AG09309 (cell line): ENCODE data around the gene TMEM131L.

Source experiments
- DNase-seq: peaks from one replicate; pipeline ENCODE4 v3.0.0-alpha.2; 2010; ENCODE audit warnings: low read depth
- H3K4me3 ChIP-seq: 2 replicates; pipeline ENCODE4 v1.5.1; 2011; ENCODE audit warnings: mild to moderate bottlenecking, low read depth, low read length, moderate library complexity; ENCODE audit not compliant: control insufficient read depth
- TF ChIP-seq, protein P1 (sequence below): IDR thresholded peaks from 2 replicates; pipeline ENCODE4 v1.5.1; 2011; ENCODE audit warnings: mild to moderate bottlenecking, low read depth, low read length, inconsistent platforms; ENCODE audit not compliant: insufficient read depth, control insufficient read depth; ENCODE audit errors: missing control alignments

The TMEM131L gene

GRCh38 chr4:153620352-153620751 lies 154.2 kb downstream of the TMEM131L start:
- TF ChIP-seq, protein P1, sequence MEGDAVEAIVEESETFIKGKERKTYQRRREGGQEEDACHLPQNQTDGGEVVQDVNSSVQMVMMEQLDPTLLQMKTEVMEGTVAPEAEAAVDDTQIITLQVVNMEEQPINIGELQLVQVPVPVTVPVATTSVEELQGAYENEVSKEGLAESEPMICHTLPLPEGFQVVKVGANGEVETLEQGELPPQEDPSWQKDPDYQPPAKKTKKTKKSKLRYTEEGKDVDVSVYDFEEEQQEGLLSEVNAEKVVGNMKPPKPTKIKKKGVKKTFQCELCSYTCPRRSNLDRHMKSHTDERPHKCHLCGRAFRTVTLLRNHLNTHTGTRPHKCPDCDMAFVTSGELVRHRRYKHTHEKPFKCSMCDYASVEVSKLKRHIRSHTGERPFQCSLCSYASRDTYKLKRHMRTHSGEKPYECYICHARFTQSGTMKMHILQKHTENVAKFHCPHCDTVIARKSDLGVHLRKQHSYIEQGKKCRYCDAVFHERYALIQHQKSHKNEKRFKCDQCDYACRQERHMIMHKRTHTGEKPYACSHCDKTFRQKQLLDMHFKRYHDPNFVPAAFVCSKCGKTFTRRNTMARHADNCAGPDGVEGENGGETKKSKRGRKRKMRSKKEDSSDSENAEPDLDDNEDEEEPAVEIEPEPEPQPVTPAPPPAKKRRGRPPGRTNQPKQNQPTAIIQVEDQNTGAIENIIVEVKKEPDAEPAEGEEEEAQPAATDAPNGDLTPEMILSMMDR, result no peak
- DNase-seq, result peak; percentile 35
- no peak overlapping the region for H3K4me3 ChIP-seq

DNA sequence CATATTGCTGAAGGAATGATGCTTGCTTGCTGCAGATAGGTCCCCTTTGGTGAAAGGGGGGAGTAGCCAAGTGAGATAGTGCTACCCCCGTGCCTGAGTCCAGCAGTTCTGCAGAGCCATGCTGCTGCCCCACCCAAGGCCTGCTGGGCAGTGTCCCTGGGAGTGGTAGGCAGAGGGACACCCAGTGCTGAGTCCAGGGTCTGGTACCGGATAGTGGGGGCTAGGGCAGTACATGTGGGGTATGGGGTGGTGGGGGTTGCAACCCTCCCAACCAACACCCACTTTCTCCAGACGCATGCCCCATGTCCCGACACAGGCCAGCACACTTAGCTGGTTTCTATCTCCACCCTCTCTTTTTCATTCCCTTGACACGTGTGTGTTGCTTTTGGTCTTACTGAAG lies 155.9 kb downstream of the TMEM131L start:
- DNase-seq, result no peak
- TF ChIP-seq, protein P1, result no peak
- H3K4me3 ChIP-seq, result no peak overlapping the region

DNA sequence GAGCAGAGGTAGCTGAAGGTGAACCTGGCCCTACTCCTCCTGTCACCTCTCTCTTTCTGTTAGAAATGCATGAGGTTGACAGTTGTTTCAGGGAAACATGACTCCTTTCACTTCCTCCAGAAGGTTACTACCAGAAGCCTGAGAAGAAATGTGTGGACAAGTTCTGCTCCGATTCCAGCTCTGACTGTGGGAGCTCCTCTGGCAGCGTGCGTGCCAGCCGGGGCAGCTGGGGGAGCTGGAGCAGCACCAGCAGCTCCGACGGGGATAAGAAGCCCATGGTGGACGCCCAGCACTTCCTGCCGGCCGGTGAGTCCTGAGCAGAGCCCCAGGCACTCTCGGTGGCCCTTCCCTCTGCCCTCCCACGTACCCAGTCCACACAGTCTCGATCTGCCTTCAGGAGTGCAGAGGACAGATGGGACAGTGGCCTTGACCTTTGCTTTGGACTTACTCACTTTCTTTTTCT lies 156.6 kb downstream of the TMEM131L start:
- TF ChIP-seq, protein P1, result no peak
- DNase-seq, result no peak
- H3K4me3 ChIP-seq, result no peak overlapping the region

DNA sequence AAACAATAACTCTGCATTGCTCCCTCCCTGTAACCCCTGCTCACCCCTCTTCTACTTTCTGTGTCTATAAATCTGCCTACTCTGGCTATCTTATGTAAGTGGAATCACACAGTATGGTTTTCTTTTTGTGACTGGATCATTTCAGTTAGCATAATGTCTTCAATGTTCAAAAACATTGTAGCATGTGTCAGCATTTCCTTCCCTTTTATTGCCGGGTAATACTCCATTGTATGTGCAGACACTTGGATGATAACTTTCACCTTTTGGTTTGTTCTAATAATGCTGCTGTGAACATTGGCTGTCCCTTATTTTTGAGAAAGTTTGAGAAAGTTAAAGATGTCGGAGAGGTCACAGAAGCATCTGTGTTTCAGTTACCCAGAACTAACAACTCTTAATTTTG lies 157.3 kb downstream of the TMEM131L start:
- DNase-seq, result no peak
- TF ChIP-seq, protein P1, result no peak
- H3K4me3 ChIP-seq, result no peak overlapping the region

- no peak for DNase-seq
- TF ChIP-seq, protein P1, result no peak
- H3K4me3 ChIP-seq, result no peak overlapping the region
These were observed 162.7 kb downstream of the TMEM131L start for GRCh38 chr4:153628796-153629315.

- no peak overlapping the region for H3K4me3 ChIP-seq
- no peak for DNase-seq
- TF ChIP-seq, protein P1, result no peak
These were observed 163.6 kb downstream of the TMEM131L start for GRCh38 chr4:153629776-153630175.
